ENCODE measurements around the gene TMED1. TPM values are rescaled to one million over a fixed set of nuclear protein-coding genes. Genes with fewer than 3 reads are reported as not detected.

Gene TMED1
- total and polyA plus RNA-seq, 2 experiments from 2014 or later, result 29.7 to 37.2 TPM

GRCh38 chr19:10839114-10840050, 3.4 kb upstream of the TMED1 start:
- no peaks in the 10 kb centered on the region for H3K4me1 Mint-ChIP-seq
- Histone ChIP-seq H3K4me2 (no peak overlapping the region), H3K36me3 (ENCODE audit: insufficient read depth) (no peaks in the 10 kb centered on the region), H3K4me3 (no peak overlapping the region), H3F3A (replicated peaks; ENCODE audit: low read depth) (peaks cover 6% of the 10 kb centered on the region; the same call in 1 of the 2 replicates), H3K27me3 (ENCODE audit: insufficient read depth) (peaks cover 6% of the 10 kb centered on the region), H3K9me2 (ENCODE audit: insufficient read depth) (peaks cover 6% of the 10 kb centered on the region), H2AFZ (no peak overlapping the region), H3K79me2 (replicated peaks; ENCODE audit: insufficient read depth) (no peaks in the 10 kb centered on the region), H3K27ac (ENCODE audit: low read depth) (no peak overlapping the region), H3K4me1 (ENCODE audit: insufficient read depth) (no peaks in the 10 kb centered on the region), H4K20me1 (replicated peaks; ENCODE audit: insufficient read depth) (0 out of 2 replicates have a peak, but pooled peaks cover 3% of the 10 kb centered on the region)
- no peak for TF ChIP-seq ETS1 (IDR thresholded peaks at IDR 0.05)
- TF ChIP-seq EZH2 (IDR thresholded peaks at IDR 0.05; ENCODE audit: low read depth, unreplicated experiment), result no peak
- no peak for TF ChIP-seq EZH2phosphoT487 (IDR thresholded peaks at IDR 0.05; ENCODE audit: unreplicated experiment)
- TF ChIP-seq ZNF462 (CRISPR knock-in tag; IDR thresholded peaks at IDR 0.05), result no peak
- no peak for TF ChIP-seq STAT1 (IDR thresholded peaks at IDR 0.05; ENCODE audit: unreplicated experiment)
- TF ChIP-seq CREB1 (CRISPR knock-in tag; IDR thresholded peaks at IDR 0.05; ENCODE audit: low read depth), result no peak
- TF ChIP-seq NANOG (IDR thresholded peaks at IDR 0.05; ENCODE audit: borderline replicate concordance), result no peak
- TF ChIP-seq REST (IDR thresholded peaks at IDR 0.05; ENCODE audit: unreplicated experiment), result no peak
- no peak for ATAC-seq
- H3K36me3 Mint-ChIP-seq (ENCODE audit: low read depth), result peaks cover 17% of the 10 kb centered on the region; the same call in 2 of the 3 replicates
- H3K27me3 Mint-ChIP-seq (ENCODE audit: insufficient read depth, low read depth, poor library complexity), result peaks cover 21% of the 10 kb centered on the region
- no peak for DNase-seq (ENCODE audit: low spot score)
- H3K9me3 Mint-ChIP-seq, result peaks cover 52% of the 10 kb centered on the region
- no peak overlapping the region for H3K4me3 Mint-ChIP-seq
- H3K27ac Mint-ChIP-seq, result no peak overlapping the region
